Aorta (tissue), 5 donors: ENCODE data around the gene PHF20. TPM values are rescaled to one million over a fixed set of nuclear protein-coding genes. Genes with fewer than 3 reads are reported as not detected.
"Not testable (repeated sequence)": the region's sequence is repeated elsewhere in the genome, so short reads cannot be mapped to it uniquely, and the experiment has no call there.

Experiments
- ATAC-seq: fragments of 200-7000 bp; cut with Tn5 transposase; one replicate; pipeline ENCODE4 v1.9.1; 2022; ENCODE audit warnings: moderate library complexity; ENCODE audit not compliant: low FRiP score
- DNase-seq, 2 donors: peaks; one replicate each; pipeline ENCODE4 v3.0.0-alpha.2; 2020
- H3K27ac ChIP-seq, 2 donors: one replicate each; pipeline ENCODE4 v1.5.1; 2013; ENCODE audit warnings: low read length in 2 of 2, mild to moderate bottlenecking in 2 of 2, moderate library complexity in 2 of 2, control low read depth in 1 of 2, inconsistent platforms in 1 of 2, low read depth in 1 of 2
- H3K27me3 ChIP-seq, 2 donors: one replicate each; pipeline ENCODE4 v1.6.1; 2013; ENCODE audit warnings: control low read depth in 1 of 2, low read length in 1 of 2, mild to moderate bottlenecking in 1 of 2, moderate library complexity in 1 of 2; ENCODE audit not compliant: insufficient read depth in 2 of 2, control insufficient read depth in 1 of 2
- H3K36me3 ChIP-seq, 2 donors: one replicate each; pipeline ENCODE4 v1.6.1; 2013; ENCODE audit warnings: control low read depth in 1 of 2, low read length in 1 of 2, mild to moderate bottlenecking in 1 of 2; ENCODE audit not compliant: insufficient read depth in 2 of 2, control insufficient read depth in 1 of 2
- H3K4me1 ChIP-seq, 2 donors: one replicate each; pipeline ENCODE4 v1.6.1; 2013; ENCODE audit warnings: low read length in 2 of 2, control low read depth in 1 of 2, mild to moderate bottlenecking in 1 of 2, moderate library complexity in 1 of 2; ENCODE audit not compliant: insufficient read depth in 2 of 2, control insufficient read depth in 1 of 2
- H3K4me3 ChIP-seq, 2 donors: one replicate each; pipeline ENCODE4 v1.5.1; 2013; ENCODE audit warnings: low read length in 2 of 2, control low read depth in 1 of 2, mild to moderate bottlenecking in 1 of 2
- H3K9me3 ChIP-seq: one replicate; pipeline ENCODE4 v1.6.1; 2013; ENCODE audit warnings: mild to moderate bottlenecking, low read length; ENCODE audit not compliant: control insufficient read depth
- WGBS, 2 donors: extraction: QIAGEN DNeasy Blood & Tissue Kit; methylation state at CpG; one replicate each; pipeline ENCODE4 v1.1.7; 2013; 5-methylcytosine and 5-hydroxymethylcytosine counted together
- intact Hi-C, 2 donors: fragments of 100-400 bp; cut with DNase I; formaldehyde crosslinking; loops; one replicate each; pipeline versions ENCODE4 v1.14.2 to v1.15.0; 2022
- polyA plus RNA-seq, 2 donors: library from polyadenylated mRNA; stranded (reverse); fragments of 200-250 nt; gene quantifications; one replicate each; pipeline ENCODE4 v1.2.3, GENCODE V29; 2013
- total RNA-seq, 2 donors: library from RNA; stranded (reverse); fragmentation: NEBNext Ultra II Directional; extraction: Animal tissue kit (Norgen Biotek cat#: 25700); gene quantifications; one replicate each; pipeline ENCODE4 v1.2.1, GENCODE V29; 2021
- donor health status: healthy with polysubstance abuse.
- donor health status: Bipolar disorder and iron deficiency.
- donor health status: DM: no; HTN: no; CAD: no.
- donor health status: DM: no; HTN: no; CAD: no.
- donor health status: DM: yes; HTN: yes; CAD: no.

PHF20 gene
- total and polyA plus RNA-seq, 4 donors, result 17.1 to 64.4 (median 40.8) TPM

DNA sequence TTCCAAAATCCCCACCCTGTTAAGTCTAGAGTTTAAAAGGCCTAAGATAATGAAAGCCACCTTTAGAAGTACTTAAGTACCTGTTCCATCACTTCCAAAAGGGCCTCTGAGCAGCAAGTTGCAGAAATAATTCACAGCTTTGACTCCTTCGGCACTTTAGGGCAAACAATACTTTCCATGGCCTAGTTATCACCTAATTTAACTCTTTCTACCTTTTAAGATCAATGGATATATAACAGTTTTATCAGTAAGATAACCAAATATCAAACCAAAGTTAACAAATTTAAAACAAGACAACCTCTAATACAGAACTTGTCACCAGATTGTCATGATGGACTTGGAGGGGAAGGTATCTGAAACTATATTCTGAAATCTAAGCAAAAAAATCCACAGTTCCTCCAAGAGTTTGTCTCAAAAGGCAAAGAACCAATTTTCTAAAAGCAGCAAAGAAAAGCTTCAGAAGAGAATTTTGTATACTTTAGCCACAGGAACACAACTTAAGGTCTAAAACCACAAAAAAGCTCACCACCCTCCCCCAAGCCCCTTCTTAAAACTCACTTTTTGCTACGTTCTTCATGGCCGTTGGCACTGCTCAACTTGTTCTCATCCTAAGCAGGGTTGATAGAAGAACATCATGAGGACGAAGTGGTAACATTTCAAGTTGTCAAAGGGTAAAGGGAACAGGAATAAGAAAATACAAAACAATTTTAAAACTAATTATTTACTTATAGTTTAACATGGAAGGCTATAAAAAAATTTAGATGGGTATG is 33.2 kb upstream of the PHF20 start:
- no peak overlapping the region for H3K27ac ChIP-seq
- 43 to 44% methylated on average over 4 of the region's 4 CpGs for WGBS, 2 donors
- H3K27me3 ChIP-seq, result no peaks in the 10 kb centered on the region
- H3K4me3 ChIP-seq, result no peak overlapping the region
- no peaks in the 10 kb centered on the region for H3K9me3 ChIP-seq
- ATAC-seq, result no peak
- DNase-seq, result no peak
- peaks cover 4% of the 10 kb centered on the region in 2 donors for H3K36me3 ChIP-seq
- peaks cover 2 to 4% of the 10 kb centered on the region in 2 donors for H3K4me1 ChIP-seq
- intact Hi-C loops, result loop anchor here in 1 of 2 donors (5.0 kb wide), 1 partner anchor 39 kb away; no protein-coding TSS in a partner anchor

DNA sequence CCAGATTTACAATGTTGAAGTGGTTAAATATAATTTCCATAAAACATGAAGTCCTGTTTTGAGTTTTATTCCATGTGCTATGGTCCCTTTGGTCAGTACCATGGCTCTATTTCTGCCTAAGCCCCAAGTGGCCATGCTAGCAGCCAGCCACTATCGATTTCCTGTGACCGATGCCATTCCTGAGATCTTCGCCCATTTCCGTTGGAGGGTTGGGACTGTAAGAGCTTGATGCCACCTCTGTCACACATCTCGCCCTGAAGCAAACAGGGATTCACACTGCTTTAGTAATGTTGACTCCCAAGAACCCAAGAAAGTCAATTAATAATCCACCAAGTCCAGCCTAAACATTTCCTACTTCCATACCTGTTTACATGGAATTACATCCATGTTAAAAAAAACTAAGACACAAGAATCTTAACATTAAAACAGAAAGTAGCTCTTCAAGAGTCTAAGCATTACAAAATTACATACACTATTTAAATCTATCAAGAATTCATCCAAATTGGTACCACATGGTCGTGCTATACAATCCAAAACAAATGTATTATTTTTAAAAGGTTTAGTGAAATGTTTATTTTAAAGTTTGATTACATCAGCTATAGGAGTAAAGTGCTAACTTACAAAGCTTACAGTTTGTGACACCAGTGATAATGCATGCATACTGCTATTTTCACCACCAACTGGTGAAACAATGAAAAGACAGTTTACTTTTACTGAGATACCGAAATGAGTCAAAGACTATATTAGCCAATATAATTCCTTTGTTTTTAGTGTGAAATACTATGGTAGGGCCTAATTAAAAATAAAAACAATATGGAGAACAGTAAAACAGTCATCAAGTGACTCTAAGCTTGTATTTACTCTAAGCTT is 32.3 kb upstream of the PHF20 start:
- intact Hi-C loops, result loop anchor here in 1 of 2 donors (5.0 kb wide), 1 partner anchor 38 kb away; no protein-coding TSS in a partner anchor
- Histone ChIP-seq H3K27me3 (no peaks in the 10 kb centered on the region), H3K4me3 (peak overlapping the region in 1 of 2 donors; percentile 26), H3K27ac (no peak overlapping the region), H3K4me1 (peaks cover 2 to 4% of the 10 kb centered on the region in 2 donors), H3K9me3 (no peaks in the 10 kb centered on the region), H3K36me3 (peaks cover 4% of the 10 kb centered on the region in 2 donors)
- ATAC-seq (no peak), DNase-seq (no peak)
- WGBS, 2 donors, result 38 to 40% methylated on average over 7 of the region's 7 CpGs

DNA sequence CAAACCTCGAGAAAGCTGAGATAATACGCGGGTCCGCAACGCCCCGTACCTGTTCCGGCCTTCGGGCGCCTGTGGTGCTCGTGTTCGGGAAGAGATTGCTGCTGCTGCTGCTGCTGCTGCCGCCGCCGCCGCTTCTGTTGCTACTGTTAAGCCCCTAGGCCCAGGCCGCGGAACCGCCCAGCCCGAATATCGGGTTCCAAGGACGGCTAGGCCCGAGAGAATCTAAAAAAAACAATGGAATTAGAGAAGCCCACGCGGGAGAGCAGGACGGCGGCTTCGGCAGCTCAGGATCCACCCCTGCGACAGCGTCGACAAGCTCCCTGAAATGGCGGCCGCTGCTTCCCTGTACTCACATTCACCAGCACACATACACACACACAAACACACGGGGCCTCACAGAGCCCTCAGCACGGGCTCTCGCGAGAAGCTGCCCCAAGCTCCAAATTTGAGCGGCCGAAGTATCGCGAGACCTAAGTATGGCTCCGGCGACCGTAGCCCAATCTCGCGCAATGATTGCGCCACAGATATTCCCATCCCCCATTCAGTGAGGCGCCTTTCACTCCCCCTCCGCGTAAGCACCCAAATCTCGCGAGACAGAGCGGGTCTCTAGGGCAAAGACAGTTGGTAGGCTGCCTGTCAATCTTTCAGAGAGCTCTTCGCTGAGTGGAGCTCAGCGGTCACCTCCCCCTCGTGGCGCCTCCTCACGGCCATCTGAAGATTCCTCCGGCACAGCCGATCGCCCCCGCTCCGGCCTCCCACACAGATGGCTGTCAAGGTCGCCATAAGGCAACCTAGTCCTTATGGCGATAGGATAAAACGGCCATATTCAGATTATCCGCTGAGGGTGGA is 29.7 kb upstream of the PHF20 start, which contains the start of gene RBM39:
TSS of gene RBM39 (minus strand) at position 369 of the 849 bp plus-strand sequence. CDS start 1,386 bp downstream, outside the sequence.
- DNase-seq, result peak; percentile 99 to 100
- peak within 1 kb of the TSS; percentile 85 to 96 for H3K4me3 ChIP-seq
- 0% methylated on average over 66 of the region's 66 CpGs for WGBS, 2 donors
- peak within 1 kb of the TSS; percentile 94 to 99 for H3K27ac ChIP-seq
- peaks cover 0 to 4% of the 10 kb centered on the region in 2 donors for H3K4me1 ChIP-seq
- peak; percentile 99 for ATAC-seq
- peaks cover 2 to 4% of the 10 kb centered on the region in 2 donors for H3K36me3 ChIP-seq
- intact Hi-C loops, result loop anchor here (1.0 to 2.0 kb wide), 3 partner anchors 31 to 143 kb away; partner anchors contain the start of gene PHF20 (in 1 of the 2)
- no peaks in the 10 kb centered on the region for H3K9me3 ChIP-seq
- no peaks in the 10 kb centered on the region for H3K27me3 ChIP-seq

DNA sequence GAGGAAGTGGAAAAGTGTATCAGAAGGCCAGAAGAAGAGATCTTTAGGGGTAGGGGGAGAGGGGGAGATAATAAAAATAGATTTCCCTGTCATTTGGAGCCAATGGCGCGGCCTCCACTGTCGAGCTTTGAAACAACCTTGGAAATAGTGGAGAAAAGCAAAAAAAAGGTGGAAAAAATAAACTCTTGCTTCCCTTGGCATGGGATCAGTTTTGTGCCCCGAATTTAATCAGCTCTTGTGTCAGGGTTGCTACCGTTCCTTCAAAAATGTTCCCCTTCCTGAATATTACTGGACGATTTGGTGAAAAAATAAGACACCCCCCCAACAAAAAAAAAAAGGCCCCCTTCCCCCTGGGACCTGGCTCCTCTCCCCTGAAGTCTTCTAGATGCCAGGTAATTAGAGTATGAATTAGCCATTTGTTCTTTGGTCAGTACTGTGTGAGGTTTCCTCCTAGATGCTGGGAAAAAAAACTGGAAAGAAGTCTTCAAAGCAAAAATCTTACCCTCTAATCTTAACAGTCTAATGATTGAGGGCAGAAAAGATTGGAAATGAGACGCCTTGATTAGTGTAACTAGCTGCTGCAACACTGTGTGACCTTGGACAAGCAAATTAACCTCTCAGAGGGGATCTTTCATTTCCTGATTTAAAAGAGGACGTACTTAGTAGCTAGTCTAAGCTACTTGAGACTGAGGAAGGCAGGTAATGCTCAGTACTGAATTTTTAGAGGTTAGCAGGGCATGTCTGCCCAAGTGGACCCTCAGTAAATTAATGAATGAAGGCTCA is 28.9 kb upstream of the PHF20 start:
- DNase-seq, result no peak
- intact Hi-C loops, result loop anchor here (1.0 to 2.0 kb wide), 3 partner anchors 30 to 142 kb away; partner anchors contain the start of gene PHF20 (in 1 of the 2)
- no peaks in the 10 kb centered on the region for H3K9me3 ChIP-seq
- 9 to 11% methylated on average over 8 of the region's 8 CpGs for WGBS, 2 donors
- H3K4me3 ChIP-seq, result peak overlapping the region; percentile 58 to 85
- H3K27me3 ChIP-seq, result no peaks in the 10 kb centered on the region
- H3K27ac ChIP-seq, result peak overlapping the region; percentile 46 to 85
- peaks cover 2 to 4% of the 10 kb centered on the region in 2 donors for H3K36me3 ChIP-seq
- no peak for ATAC-seq
- peaks cover 0 to 4% of the 10 kb centered on the region in 2 donors for H3K4me1 ChIP-seq

DNA sequence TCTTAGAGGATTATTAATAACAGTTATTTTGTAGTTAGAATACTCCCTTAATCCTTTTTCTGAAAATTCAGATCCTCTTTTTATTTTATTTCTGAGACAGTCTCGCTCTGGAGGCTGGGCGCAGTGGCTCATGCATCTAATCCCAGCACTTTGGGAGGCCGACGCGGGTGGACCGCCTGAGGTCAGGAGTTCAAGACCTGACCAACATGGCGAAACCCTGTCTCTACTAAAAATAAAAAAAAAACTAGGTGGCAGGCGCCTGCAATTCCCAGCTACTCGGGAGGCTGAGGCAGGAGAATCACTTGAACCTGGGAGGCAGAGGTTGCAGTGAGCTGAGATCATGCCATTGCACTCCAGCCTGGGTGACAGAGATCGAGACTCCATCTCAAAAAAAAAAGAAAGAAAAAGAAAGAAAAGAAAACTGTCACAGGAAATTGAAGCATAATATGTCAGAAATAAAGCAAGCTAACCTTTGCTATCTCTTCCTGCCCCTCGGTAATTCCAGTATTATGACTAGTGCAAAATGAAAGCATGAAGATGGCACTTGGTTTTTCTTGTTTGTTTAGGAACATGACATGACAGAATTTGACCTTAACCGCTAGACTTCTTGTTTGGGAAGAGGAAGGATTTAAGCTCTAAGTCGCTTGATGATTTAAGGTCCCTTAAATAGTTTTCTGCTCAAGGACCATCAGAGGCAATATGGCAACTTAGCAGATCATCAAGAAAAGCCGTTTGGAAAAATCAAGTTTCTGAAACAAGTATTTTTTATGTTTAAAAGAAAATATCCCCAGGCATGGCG is 27.9 kb upstream of the PHF20 start:
- H3K27ac ChIP-seq, result no peak overlapping the region
- intact Hi-C loops, result loop anchor here (2.0 kb wide), 2 partner anchors 29 to 141 kb away; partner anchors contain the start of gene PHF20 (in 1 of the 2)
- no peaks in the 10 kb centered on the region for H3K27me3 ChIP-seq
- WGBS, 2 donors, result 85% methylated on average over 15 of the region's 15 CpGs
- H3K9me3 ChIP-seq, result no peaks in the 10 kb centered on the region
- no peak overlapping the region for H3K4me3 ChIP-seq
- DNase-seq, result peak in 1 of 2 donors; percentile 59
- peaks cover 0 to 4% of the 10 kb centered on the region in 2 donors for H3K4me1 ChIP-seq
- peaks cover 2% of the 10 kb centered on the region in 2 donors for H3K36me3 ChIP-seq
- ATAC-seq, result no peak

DNA sequence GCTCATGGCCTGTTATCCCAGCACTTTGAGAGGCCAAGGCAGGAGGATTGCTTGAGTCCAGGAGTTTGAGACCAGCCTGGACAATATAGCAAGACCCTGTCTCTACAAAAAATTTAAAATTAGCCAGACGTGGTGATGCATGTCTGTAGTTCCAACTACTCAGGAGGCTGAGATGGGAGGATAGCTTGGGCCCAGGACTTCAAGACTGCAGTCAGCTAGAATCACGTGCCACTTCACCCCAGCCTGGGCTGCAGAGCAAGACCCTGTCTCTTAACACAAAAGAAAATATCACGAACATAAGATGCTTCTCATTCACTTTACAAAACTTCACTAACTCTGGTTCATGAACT is 27.3 kb upstream of the PHF20 start:
- intact Hi-C loops, result not testable (repeated sequence)

DNA sequence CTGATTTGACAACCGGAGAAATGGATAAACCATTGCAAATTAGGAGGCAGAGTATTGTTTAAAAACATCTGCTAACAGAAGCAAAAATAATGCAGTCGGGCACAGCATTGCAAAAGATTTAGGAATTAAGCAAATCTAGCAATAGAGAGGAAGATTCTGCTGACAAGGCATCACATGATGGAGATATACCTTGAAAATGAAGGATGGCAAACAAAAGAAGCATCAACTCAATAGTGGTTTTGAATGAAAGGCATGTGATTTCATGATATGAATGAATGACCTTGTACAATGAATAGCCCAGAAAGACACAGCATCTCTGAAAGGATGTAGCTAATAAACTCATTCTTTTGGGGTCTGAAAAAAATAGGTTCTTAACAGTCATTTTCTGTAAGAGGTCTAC is 21.2 kb upstream of the PHF20 start:
- no peaks in the 10 kb centered on the region for H3K36me3 ChIP-seq
- H3K9me3 ChIP-seq, result no peaks in the 10 kb centered on the region
- DNase-seq, result no peak
- no peak for ATAC-seq
- intact Hi-C loops, result no loop called here
- WGBS, 2 donors, result 68 to 74% methylated on average over 2 of the region's 2 CpGs
- no peak overlapping the region for H3K27ac ChIP-seq
- H3K27me3 ChIP-seq, result peaks cover 0 to 2% of the 10 kb centered on the region in 2 donors
- no peak overlapping the region for H3K4me3 ChIP-seq
- H3K4me1 ChIP-seq, result no peaks in the 10 kb centered on the region

More for the DNA sequence above, 27.3 kb upstream of the PHF20 start:
- not testable (repeated sequence) for ATAC-seq, H3K36me3 ChIP-seq, DNase-seq, H3K4me3 ChIP-seq, H3K27me3 ChIP-seq, H3K4me1 ChIP-seq, H3K27ac ChIP-seq, H3K9me3 ChIP-seq
- 93 to 98% methylated on average over 3 of the region's 3 CpGs for WGBS, 2 donors
